ENCODE results near the gene PPFIA3.
"Not testable (repeated sequence)": the region's sequence is repeated elsewhere in the genome, so short reads cannot be mapped to it uniquely, and the experiment has no call there.

PPFIA3 gene

GRCh38 chr19:49119411-49120324 lies at the start of gene PPFIA3:
PPFIA3 (plus strand) TSS chr19:49119544; CDS start chr19:49127874, 8,330 bp downstream.
- no peak for DNase-seq

GRCh38 chr19:49070416-49070815 lies 48.9 kb upstream of the PPFIA3 start:
- DNase-seq, result no peak

DNA sequence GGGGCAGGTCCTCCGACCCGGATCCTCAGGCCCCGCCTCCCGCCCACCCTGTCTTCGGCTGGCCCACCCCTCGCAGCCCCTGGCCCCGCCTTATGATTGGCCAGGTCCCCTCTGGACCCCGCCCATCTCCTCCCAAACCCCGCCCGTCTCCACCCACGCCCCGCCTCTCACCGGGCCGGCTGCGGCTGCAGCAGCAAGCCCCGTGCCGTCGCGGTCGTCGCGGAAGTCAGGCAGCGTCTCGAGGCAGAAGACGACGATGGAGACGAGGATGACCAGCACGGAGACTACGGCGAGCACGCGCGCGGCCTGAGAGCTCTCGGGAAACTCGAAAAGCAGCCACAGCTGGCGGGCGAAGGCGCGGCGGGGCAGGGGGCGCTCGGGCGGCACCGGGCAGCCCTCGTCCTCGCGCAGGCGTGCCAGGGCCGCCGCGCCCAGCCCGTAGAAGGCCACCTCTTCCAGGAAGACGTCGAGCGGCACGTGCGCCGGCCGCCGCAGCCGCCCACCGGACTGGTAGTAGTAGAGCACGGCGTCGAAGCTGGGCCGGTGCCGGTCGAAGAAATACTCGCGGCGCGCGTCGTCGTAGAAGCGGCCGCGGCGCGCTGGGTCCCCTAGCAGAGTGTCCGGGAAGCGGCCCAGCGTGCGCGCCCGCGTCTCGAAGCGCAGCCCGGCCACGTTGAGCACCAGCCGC lies 47.3 kb upstream of the PPFIA3 start:
- DNase-seq, result no peak

GRCh38 chr19:49073514-49074378 lies 45.6 kb upstream of the PPFIA3 start:
- DNase-seq, result no peak

DNA sequence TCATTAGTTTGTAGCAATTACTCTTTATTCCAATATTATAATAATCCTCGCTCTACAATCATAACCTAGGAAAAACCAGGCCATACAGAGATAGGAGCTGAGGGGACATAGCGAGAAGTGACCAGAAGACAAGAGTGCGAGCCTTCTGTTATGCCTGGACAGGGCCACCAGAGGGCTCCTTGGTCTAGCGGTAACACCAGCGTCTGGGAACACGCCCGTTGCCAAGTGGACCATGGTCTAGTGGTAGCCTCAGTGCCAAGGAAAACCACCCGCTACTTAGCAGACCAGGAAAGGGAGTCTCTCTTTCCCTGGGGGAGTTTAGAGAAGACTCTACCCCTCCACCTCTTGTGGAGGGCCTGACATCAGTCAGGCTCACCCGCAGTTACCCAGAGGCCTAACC lies 44.5 kb upstream of the PPFIA3 start:
- not testable (repeated sequence) for DNase-seq

- no peak for DNase-seq
Measured at GRCh38 chr19:49080392-49080791, 39.0 kb upstream of the PPFIA3 start.

DNA sequence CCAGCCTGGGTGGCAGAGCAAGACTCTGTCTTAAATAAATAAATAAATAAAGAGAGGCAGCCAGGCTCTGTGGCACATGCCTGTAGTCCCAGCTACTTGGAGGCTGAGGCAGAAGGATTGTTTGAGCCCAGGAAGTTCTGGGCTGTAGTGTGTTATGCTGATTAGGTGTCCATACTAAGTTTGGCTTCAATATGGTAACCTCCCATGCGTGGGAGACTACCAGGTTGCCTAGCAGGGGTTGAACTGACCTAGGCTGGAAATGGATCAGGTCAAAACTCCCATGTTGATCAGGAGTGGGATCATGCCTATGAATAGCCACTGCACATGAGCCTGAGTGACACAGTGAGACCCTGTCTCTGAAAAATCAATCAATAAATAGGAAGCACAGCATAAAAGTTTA lies 38.1 kb upstream of the PPFIA3 start:
- DNase-seq, result no peak

DNA sequence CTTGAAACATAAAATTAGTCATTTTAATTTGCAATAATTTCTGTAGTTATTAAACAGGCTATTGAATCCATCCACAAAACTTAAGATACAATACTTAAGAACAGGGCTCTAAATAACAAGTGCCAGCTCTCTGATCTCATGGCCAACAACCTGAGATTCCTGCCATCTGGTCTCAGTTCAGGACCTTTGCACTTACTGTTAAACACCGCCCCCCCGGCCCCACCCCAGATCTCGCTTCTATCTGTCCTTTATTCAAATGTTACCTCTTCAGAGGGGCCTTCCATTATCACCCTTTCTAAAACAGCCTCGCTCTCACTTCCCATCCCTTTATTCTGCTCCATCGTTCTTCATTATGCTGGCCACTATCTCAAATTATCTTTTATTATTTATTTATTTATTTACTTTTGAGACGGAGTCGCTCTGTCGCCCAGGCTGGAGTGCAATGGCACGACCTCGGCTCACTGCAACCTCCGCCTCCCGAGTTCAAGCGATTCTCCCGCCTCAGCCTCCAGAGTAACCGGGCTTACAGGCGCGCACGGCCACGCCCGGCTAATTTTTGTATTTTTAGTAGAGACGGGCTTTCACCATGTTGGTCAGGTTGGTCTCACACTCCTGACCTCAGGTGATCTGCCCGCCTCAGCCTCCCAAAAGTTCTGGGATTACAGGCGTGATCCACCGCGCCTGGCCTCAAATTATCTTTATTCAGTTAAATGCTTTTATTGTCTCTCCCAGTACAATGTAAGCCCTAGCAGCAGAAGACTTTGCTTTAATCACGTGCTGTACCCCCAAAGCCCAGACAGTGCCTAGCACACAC lies 34.9 kb upstream of the PPFIA3 start:
- DNase-seq, result no peak

GRCh38 chr19:49085020-49085867 lies 34.1 kb upstream of the PPFIA3 start, which contains the start of gene SNRNP70:
SNRNP70 (plus strand) TSS chr19:49085451; CDS start chr19:49086415, 964 bp downstream.
- DNase-seq, result peak; percentile 76

DNA sequence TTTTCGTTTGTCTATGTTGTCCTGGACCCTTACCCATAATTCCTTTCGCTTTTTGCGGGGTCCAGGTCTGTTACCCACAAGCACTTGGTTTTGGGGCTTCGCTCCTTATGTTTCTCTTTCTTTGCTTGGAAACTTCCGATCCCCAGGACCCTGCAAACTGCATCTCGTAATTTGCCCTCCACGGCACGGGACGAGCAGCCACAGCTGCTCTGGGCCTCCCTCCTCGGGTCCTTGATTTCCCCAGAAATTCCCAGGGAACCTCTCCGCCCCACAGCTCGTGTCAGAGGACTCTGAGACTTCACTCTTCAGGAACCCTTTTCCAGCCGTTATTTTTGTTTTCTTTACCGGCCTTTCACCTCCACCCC lies 33.5 kb upstream of the PPFIA3 start:
- DNase-seq, result no peak

GRCh38 chr19:49086296-49086695 lies 33.0 kb upstream of the PPFIA3 start:
- no peak for DNase-seq

DNA sequence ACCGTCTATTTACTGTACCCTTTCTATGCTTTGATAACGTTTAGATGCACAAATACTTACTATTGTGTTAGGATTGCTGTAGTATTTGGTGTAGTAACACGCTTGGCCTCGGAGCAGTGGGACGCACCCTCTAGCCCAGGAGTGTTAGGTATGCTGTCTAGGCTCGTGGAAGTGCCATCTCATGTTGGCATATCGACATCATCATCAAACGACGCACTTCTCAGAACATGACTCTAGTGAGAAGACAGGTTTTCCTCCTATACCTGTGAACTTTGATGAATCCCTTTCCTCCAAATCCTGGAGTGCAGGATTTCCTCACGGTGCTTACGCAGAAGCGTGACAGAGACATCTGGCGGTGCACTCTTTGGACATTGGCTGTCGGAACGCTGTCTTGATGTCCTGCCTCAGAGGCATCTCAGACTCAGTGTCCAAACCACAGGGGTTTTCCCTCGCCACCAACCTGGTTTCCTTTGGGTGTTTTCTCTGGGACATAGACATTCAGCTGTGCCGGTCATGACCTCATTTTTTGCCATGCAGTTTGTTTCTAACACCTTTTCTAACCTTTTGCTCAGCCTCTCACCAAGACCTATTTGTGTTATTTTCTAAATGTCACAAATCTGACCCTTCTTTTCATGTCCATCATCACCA lies 27.8 kb upstream of the PPFIA3 start:
- no peak for DNase-seq

- no peak for DNase-seq
Measured at GRCh38 chr19:49092686-49093085, 26.7 kb upstream of the PPFIA3 start.

DNA sequence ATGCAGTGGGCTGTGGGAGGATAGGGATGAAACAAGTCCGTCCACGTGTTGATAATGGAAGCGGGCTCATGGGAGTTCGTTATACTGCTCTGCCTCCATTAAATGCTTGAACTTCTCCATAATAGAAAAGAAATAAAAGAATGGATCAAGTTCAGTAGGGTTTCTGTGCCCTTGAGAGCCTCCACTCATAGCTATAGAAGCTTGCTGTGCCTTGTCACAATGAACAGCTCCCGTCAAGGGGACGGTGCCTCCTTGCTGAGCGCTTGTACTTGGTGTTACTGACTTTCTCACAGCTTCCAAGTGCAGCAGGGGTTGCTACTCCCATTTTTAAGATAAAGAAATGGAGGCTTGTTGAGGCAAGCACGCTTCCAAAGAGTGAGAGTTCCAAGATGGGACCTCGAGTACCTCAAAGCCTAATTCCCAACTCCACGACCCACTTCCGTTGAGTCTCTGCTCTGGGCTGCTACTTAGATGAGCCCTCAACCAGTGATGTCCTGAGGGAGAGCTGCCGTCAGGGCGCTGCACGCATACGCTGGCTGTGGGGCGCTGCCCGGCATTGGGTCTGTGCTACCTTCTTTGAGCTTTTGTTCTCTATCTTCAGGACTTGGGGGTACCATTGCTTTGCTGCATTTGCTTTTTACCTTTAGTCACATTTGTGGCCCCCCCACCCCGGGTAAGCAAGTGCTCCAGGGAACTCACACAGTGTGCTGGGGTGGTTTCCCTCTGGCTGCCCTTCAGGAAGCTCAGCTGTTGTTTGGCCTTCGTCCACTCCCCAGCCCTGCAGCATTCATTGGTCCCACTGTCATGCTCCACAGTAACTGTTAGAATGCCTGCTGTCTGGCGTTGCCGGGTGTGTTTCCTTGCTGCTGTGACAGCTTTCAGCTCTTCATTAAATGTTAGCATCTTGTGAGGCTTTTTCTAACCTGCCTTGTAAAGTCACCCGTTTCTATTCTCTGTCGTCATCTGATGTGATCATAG lies 24.6 kb upstream of the PPFIA3 start:
- DNase-seq, result no peak

DNA sequence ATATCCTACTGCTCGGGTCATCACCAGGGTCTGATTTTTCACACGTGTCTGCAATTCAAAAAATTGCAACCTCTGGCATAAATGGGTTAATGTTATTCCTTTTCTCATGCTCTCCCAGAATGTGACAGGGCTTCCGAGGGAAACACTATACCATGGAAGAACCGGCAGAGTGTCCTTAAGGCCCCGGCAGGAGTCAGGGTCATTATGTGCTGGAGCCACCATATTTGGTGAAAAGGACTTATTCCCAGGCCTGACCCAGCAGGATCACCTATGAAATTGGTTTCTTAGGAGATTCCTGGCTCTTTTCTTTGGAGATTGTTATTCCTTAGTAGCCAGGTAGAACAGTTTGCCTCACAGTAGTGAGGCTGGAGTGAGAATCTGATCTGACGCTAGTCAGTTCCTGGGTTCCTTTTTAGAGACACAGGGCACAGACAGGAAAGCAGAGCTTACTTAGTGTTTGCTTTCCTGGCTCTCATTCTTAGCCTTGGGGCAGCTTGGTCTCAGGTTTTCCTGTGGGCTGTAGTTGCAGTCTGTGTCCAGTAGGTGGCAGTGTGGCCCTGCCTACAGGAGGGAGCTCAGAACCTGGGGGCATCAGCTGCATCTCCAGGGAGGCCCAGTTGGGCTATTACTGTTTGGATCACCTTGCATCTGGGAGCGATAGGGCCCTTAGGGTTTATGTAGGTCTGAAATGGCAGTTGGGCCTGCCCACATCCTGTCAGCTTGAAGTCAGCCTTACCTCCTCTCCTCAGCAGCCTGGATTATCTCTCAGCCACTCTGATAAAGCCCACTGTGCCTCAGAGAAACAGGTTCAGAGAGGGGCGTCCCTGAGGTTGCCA lies 21.7 kb upstream of the PPFIA3 start:
- DNase-seq, result no peak

GRCh38 chr19:49098795-49099194 lies 20.5 kb upstream of the PPFIA3 start:
- DNase-seq, result no peak

- DNase-seq, result no peak
Measured at GRCh38 chr19:49101160-49101559, 18.2 kb upstream of the PPFIA3 start.

- DNase-seq, result no peak
Measured at GRCh38 chr19:49102303-49102702, 17.0 kb upstream of the PPFIA3 start.

All from cortex of kidney (tissue), 1 donor.